ENCODE measurements around the gene NETO2.

DNA sequence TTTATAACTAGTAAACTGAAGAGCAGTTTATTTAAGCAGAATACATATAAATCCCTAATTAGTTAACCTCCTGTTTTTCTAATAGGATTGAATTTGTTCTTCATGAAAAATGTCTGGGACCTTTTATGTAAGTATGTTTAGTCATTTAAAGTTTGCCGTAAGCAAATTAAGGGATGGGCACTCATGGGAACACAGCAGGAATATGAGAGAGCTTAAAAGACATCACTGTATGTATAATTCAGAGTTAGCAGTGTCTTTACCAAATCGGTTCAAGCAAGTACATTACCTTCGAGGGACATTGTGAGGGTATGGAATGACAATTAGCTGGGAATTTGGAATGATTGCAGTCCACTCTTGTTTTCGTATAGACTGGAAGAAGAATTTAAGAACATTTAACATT, 17.7 kb upstream of the NETO2 start:
- TF ChIP-seq, protein P1, sequence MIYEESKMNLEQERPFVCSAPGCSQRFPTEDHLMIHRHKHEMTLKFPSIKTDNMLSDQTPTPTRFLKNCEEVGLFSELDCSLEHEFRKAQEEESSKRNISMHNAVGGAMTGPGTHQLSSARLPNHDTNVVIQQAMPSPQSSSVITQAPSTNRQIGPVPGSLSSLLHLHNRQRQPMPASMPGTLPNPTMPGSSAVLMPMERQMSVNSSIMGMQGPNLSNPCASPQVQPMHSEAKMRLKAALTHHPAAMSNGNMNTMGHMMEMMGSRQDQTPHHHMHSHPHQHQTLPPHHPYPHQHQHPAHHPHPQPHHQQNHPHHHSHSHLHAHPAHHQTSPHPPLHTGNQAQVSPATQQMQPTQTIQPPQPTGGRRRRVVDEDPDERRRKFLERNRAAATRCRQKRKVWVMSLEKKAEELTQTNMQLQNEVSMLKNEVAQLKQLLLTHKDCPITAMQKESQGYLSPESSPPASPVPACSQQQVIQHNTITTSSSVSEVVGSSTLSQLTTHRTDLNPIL (CRISPR knock-in tag; IDR thresholded peaks at IDR 0.05; ENCODE audit: low read depth): no peak
- TF ChIP-seq PATZ1 (CRISPR knock-in tag; IDR thresholded peaks at IDR 0.05; ENCODE audit: borderline replicate concordance) (no peak), TSHZ2 (CRISPR knock-in tag; IDR thresholded peaks at IDR 0.05) (no peak), ZFP30 (CRISPR knock-in tag; IDR thresholded peaks at IDR 0.05) (no peak), ZNF70 (CRISPR knock-in tag; IDR thresholded peaks at IDR 0.05) (no peak), ZNF8 (CRISPR knock-in tag; IDR thresholded peaks at IDR 0.05) (no peak), TOX (CRISPR knock-in tag; IDR thresholded peaks at IDR 0.05; ENCODE audit: borderline replicate concordance) (no peak), ZC3H10 (CRISPR knock-in tag; IDR thresholded peaks at IDR 0.05) (no peak), ZFP3 (CRISPR knock-in tag; IDR thresholded peaks at IDR 0.05) (no peak), CSDC2 (CRISPR knock-in tag; IDR thresholded peaks at IDR 0.05) (no peak)
- TF ChIP-seq, protein P2, sequence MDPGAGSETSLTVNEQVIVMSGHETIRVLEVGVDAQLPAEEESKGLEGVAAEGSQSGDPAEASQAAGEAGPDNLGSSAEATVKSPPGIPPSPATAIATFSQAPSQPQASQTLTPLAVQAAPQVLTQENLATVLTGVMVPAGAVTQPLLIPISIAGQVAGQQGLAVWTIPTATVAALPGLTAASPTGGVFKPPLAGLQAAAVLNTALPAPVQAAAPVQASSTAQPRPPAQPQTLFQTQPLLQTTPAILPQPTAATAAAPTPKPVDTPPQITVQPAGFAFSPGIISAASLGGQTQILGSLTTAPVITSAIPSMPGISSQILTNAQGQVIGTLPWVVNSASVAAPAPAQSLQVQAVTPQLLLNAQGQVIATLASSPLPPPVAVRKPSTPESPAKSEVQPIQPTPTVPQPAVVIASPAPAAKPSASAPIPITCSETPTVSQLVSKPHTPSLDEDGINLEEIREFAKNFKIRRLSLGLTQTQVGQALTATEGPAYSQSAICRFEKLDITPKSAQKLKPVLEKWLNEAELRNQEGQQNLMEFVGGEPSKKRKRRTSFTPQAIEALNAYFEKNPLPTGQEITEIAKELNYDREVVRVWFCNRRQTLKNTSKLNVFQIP (CRISPR knock-in tag; IDR thresholded peaks at IDR 0.05; ENCODE audit: borderline replicate concordance, low read depth): no peak
